Gastroesophageal sphincter (tissue), 3 donors: ENCODE results near the gene TJP3.

ENCODE experiments used
- CTCF ChIP-seq, 4 experiments: fragments of 200-600 bp in 2 of 4; fragments of 450-650 bp in 2 of 4; sonication (generic) in 1 of 4; IDR thresholded peaks; one replicate each; pipeline ENCODE4 v1.5.1; 2017 to 2019; ENCODE audit warnings: antibody characterized with exemption in 4 of 4, mild to moderate bottlenecking in 2 of 4, moderate library complexity in 2 of 4
- POLR2A ChIP-seq, 2 donors: fragments of 450-650 bp; IDR thresholded peaks; one replicate each; pipeline ENCODE4 v1.6.1; 2017; ENCODE audit warnings: antibody characterized with exemption in 2 of 2, mild to moderate bottlenecking in 2 of 2, moderate library complexity in 1 of 2
- POLR2AphosphoS5 ChIP-seq: sonication (generic); formaldehyde crosslinking; IDR thresholded peaks from one replicate; pipeline ENCODE4 v1.6.1; 2017; ENCODE audit warnings: antibody characterized with exemption

- TF ChIP-seq CTCF (IDR thresholded peaks at IDR 0.05) = no peak
- TF ChIP-seq POLR2AphosphoS5 = no peak
- no peak for TF ChIP-seq POLR2A (IDR thresholded peaks at IDR 0.05)
These were observed 35.3 kb downstream of the TJP3 start for GRCh38 chr19:3743486-3743885.
